ENCODE measurements around the gene ACAT2. TPM values are rescaled to one million over a fixed set of nuclear protein-coding genes. Genes with fewer than 3 reads are reported as not detected.
"Not testable (repeated sequence)": the region's sequence is repeated elsewhere in the genome, so short reads cannot be mapped to it uniquely, and the experiment has no call there.

The ACAT2 gene
- total RNA-seq, 2 donors from 2014 or later = 10.2 to 22.6 TPM

DNA sequence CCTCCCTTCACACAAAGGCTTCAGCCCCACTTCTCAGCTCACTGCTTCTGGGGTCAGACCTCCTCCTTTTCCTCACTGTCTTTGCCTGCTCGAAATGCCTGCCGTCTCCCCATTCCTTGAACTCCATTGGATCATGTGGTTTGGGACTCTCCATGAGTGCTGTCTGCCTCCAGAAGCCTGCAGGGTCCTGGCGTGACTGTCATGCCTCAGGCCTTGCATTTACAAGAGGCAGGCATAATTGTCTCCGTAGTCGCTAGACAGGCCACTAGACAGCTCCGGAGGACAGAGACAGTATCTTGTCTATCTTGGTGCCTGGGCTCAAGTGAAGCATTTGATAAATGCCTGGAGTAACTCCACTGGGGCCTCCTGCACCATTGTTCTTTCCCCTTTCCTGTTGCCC, 53.6 kb downstream of the ACAT2 start:
- Histone ChIP-seq H3K9me3 (no peaks in the 10 kb centered on the region), H3K36me3 (no peaks in the 10 kb centered on the region), H3K27ac (no peak overlapping the region), H3K4me1 (replicated peaks) (no peaks in the 10 kb centered on the region), H3K4me3 (no peak overlapping the region), H3K27me3 (replicated peaks; ENCODE audit: insufficient read depth) (no peaks in the 10 kb centered on the region)
- 55% methylated on average over 6 of the region's 6 CpGs for WGBS
- intact Hi-C loops (cut with DNase I) = no loop called here
- no peak for TF ChIP-seq POLR2A (IDR thresholded peaks at IDR 0.05)
- TF ChIP-seq, protein P1, sequence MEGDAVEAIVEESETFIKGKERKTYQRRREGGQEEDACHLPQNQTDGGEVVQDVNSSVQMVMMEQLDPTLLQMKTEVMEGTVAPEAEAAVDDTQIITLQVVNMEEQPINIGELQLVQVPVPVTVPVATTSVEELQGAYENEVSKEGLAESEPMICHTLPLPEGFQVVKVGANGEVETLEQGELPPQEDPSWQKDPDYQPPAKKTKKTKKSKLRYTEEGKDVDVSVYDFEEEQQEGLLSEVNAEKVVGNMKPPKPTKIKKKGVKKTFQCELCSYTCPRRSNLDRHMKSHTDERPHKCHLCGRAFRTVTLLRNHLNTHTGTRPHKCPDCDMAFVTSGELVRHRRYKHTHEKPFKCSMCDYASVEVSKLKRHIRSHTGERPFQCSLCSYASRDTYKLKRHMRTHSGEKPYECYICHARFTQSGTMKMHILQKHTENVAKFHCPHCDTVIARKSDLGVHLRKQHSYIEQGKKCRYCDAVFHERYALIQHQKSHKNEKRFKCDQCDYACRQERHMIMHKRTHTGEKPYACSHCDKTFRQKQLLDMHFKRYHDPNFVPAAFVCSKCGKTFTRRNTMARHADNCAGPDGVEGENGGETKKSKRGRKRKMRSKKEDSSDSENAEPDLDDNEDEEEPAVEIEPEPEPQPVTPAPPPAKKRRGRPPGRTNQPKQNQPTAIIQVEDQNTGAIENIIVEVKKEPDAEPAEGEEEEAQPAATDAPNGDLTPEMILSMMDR (IDR thresholded peaks at IDR 0.05) = no peak
- no peak for TF ChIP-seq POLR2AphosphoS5 (IDR thresholded peaks at IDR 0.05)
- DNase-seq (ENCODE audit: low spot score) = no peak

DNA sequence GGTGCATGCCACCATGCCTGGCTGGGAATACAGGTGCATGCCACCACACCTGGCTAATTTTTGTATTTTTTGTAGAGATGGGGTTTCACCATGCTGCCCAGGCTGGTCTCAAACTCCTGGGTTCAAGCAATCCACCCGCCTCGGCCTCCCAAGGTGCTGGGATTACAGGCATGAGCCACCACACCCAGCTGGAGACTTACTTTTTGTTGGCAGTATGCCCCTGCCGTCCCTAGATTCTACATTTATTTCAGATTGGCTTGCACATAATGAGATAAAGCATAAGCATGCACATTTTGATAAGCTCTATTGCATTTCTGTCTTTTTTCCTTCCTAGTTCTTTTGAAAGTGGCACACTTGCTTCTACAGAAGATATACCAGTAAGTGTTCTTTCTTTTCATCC, 54.9 kb downstream of the ACAT2 start:
- H3K4me1 ChIP-seq (replicated peaks); H3K27ac ChIP-seq; DNase-seq (ENCODE audit: low spot score); H3K36me3 ChIP-seq; H3K9me3 ChIP-seq; intact Hi-C loops (cut with DNase I); H3K27me3 ChIP-seq (replicated peaks; ENCODE audit: insufficient read depth); H3K4me3 ChIP-seq: not testable (repeated sequence)
- WGBS = 76% methylated on average over 3 of the region's 3 CpGs

DNA sequence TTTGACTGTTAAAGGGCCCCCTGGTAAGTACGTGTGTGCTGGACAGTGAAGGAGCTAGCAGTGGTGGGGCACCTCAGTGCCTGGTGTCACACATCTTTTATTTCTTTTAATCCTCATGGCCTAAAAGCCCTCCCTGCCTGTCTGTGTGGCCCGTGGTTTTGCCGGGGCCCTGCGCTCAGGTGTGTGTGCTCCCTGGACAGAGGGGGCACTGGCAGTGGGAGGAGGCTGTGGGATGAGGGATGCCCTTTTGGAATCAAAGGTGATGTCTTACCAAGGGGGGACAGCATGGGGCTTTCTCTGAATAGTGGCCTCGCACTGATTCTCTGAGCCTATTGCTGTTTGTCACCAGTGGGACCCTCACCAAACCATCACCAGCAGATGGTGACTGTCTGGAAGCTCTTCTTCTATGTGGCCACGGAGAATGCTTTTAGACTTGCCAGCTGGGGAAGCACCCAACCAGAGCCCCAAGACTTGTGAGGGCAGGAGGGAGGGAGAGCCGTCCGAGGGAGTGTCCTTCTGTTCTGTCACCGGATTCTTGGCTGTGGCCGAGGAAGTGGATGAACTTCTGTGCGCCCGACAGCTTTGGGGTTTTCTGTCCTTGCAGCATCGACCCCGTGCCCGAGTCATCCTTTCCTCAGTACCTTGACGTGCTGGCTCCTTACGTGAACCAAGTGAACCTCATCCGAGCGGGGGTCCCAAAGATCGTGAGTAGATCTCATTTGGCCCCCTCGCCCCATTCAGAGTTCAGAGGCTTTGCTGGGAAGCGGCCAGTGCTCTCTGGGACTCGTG, 56.3 kb downstream of the ACAT2 start:
- H3K4me1 ChIP-seq (replicated peaks) = no peaks in the 10 kb centered on the region
- intact Hi-C loops (cut with DNase I) = no loop called here
- no peaks in the 10 kb centered on the region for H3K9me3 ChIP-seq
- H3K27me3 ChIP-seq (replicated peaks; ENCODE audit: insufficient read depth) = no peaks in the 10 kb centered on the region
- no peak for TF ChIP-seq POLR2AphosphoS5 (IDR thresholded peaks at IDR 0.05)
- TF ChIP-seq, protein P1 (IDR thresholded peaks at IDR 0.05) = no peak
- no peak for TF ChIP-seq POLR2A (IDR thresholded peaks at IDR 0.05)
- no peaks in the 10 kb centered on the region for H3K36me3 ChIP-seq
- H3K27ac ChIP-seq = no peak overlapping the region
- DNase-seq (ENCODE audit: low spot score) = no peak
- 84% methylated on average over 23 of the region's 23 CpGs for WGBS
- H3K4me3 ChIP-seq = no peak overlapping the region

DNA sequence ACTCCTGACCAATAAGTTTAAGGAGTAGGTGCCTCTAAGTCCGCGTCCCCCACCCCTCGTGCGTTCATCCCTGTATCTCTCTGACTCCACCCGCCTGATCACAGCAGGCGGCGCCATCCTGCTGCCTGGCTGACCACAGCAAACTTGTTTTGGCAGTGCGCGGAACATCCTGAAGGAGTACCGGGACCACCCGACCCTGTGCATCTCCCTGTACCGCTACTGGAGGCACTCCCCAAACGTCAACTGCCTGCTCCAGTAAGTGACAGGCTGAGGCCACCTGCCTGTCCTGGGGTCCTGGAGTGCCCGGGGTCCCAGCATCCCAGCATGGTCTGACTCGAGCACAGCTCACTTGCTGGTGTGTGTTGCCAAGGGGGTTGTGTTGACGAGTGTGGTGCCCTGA, 57.3 kb downstream of the ACAT2 start:
- H3K36me3 ChIP-seq = no peaks in the 10 kb centered on the region
- no peaks in the 10 kb centered on the region for H3K4me1 ChIP-seq (replicated peaks)
- intact Hi-C loops (cut with DNase I) = no loop called here
- WGBS = 84% methylated on average over 16 of the region's 16 CpGs
- H3K4me3 ChIP-seq = no peak overlapping the region
- H3K27ac ChIP-seq = no peak overlapping the region
- no peaks in the 10 kb centered on the region for H3K27me3 ChIP-seq (replicated peaks; ENCODE audit: insufficient read depth)
- TF ChIP-seq, protein P1 (IDR thresholded peaks at IDR 0.05) = no peak
- TF ChIP-seq POLR2A (IDR thresholded peaks at IDR 0.05) (no peak), POLR2AphosphoS5 (IDR thresholded peaks at IDR 0.05) (no peak)
- no peaks in the 10 kb centered on the region for H3K9me3 ChIP-seq
- no peak for DNase-seq (ENCODE audit: low spot score)

DNA sequence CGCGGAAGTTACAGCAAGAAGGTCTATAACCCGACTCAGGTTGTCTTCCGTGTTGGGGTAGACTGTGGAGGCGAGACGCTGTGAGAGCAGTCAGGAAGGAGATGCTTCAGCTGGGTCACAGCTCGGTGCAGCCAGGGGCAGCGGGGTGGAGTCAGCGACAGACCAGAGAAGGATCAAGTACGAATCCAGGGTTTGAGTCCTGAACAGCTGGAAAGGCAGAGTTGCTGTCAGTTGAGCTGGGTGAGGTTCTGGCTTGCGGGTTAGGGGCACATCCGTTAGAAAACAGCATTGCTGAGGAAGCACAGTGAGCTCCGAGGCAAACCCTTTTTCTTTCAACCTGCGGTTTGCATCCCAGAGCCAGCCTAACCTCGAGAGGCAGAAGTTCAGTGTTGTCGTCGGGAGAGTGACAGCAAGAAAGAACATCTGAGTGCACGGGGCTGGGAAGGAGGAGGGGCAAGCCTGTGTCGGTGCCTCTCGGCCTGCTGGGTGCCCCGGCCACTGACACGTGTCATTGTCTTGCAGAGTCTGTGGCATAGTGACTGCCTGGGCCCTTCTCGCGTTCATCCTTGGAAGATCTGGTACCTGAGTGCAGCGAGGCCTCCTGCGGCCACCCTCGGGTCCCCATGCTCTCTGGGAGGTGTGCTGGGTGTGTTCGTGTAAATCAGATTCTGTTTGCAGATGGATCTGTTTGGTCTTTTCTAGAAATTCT, 58.2 kb downstream of the ACAT2 start:
- H3K36me3 ChIP-seq = no peaks in the 10 kb centered on the region
- H3K9me3 ChIP-seq = no peaks in the 10 kb centered on the region
- H3K4me1 ChIP-seq (replicated peaks) = no peaks in the 10 kb centered on the region
- 62% methylated on average over 28 of the region's 28 CpGs for WGBS
- no peak overlapping the region for H3K27ac ChIP-seq
- no peak overlapping the region for H3K4me3 ChIP-seq
- H3K27me3 ChIP-seq (replicated peaks; ENCODE audit: insufficient read depth) = no peaks in the 10 kb centered on the region
- intact Hi-C loops (cut with DNase I) = no loop called here
- no peak for DNase-seq (ENCODE audit: low spot score)
- TF ChIP-seq POLR2AphosphoS5 (IDR thresholded peaks at IDR 0.05) (no peak), POLR2A (IDR thresholded peaks at IDR 0.05) (no peak)
- TF ChIP-seq, protein P1 (IDR thresholded peaks at IDR 0.05) = no peak
